ENCODE measurements around the gene ARHGAP27.

The ARHGAP27 gene

DNA sequence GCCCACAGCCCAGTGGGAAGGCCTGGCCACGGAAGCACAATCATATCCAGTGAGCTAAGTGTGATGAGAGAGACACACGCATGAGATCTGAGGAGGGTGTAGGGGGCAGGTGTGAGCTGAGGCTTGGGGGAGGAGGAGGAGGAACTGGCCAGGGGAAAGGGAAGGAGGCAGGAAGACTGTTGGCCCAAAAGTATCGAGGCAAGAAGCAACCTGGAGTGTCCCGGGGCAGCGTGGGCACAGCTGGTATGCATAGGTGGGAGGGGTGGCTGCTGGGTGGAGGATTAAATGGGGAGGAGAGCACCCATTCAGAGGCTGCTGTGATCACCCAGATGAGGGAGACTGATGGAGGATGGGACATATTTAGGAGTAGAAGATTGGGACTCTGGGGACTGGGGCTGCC, 41.4 kb downstream of the ARHGAP27 start:
- Histone ChIP-seq H3K4me1 (ENCODE audit: control insufficient read depth, insufficient read depth, low read length) (peaks cover 10% of the 10 kb centered on the region), H3K9me3 (ENCODE audit: control insufficient read depth in 2 of 2, low read length in 2 of 2) (no peaks in the 10 kb centered on the region), H3K27me3 (ENCODE audit: control insufficient read depth in 1 of 2, insufficient read depth in 2 of 2, low read length in 2 of 2) (peaks cover 7 to 9% of the 10 kb centered on the region in 2 donors), H3K27ac (ENCODE audit: low read length) (no peak overlapping the region), H3K36me3 (ENCODE audit: control insufficient read depth in 2 of 2, insufficient read depth in 2 of 2, low read length in 2 of 2) (no peaks in the 10 kb centered on the region), H3K4me3 (ENCODE audit: low read length in 2 of 2) (no peak overlapping the region), H3K9ac (ENCODE audit: low read length in 2 of 2) (no peak overlapping the region)

- Histone ChIP-seq H3K9ac (ENCODE audit: low read length in 2 of 2) (no peak overlapping the region), H3K36me3 (ENCODE audit: control insufficient read depth in 2 of 2, insufficient read depth in 2 of 2, low read length in 2 of 2) (no peaks in the 10 kb centered on the region), H3K27ac (ENCODE audit: low read length) (no peak overlapping the region), H3K4me3 (ENCODE audit: low read length in 2 of 2) (no peak overlapping the region), H3K9me3 (ENCODE audit: control insufficient read depth in 2 of 2, low read length in 2 of 2) (no peaks in the 10 kb centered on the region), H3K4me1 (ENCODE audit: control insufficient read depth, insufficient read depth, low read length) (peaks cover 7% of the 10 kb centered on the region), H3K27me3 (ENCODE audit: control insufficient read depth in 1 of 2, insufficient read depth in 2 of 2, low read length in 2 of 2) (peaks cover 7 to 9% of the 10 kb centered on the region in 2 donors)
These were observed 43.3 kb downstream of the ARHGAP27 start for GRCh38 chr17:45389354-45389753.

GRCh38 chr17:45388604-45389325, 43.9 kb downstream of the ARHGAP27 start:
- Histone ChIP-seq H3K36me3 (ENCODE audit: control insufficient read depth in 2 of 2, insufficient read depth in 2 of 2, low read length in 2 of 2) (no peaks in the 10 kb centered on the region), H3K4me1 (ENCODE audit: control insufficient read depth, insufficient read depth, low read length) (peaks cover 7% of the 10 kb centered on the region), H3K9me3 (ENCODE audit: control insufficient read depth in 2 of 2, low read length in 2 of 2) (no peaks in the 10 kb centered on the region), H3K9ac (ENCODE audit: low read length in 2 of 2) (no peak overlapping the region), H3K27ac (ENCODE audit: low read length) (no peak overlapping the region), H3K27me3 (ENCODE audit: control insufficient read depth in 1 of 2, insufficient read depth in 2 of 2, low read length in 2 of 2) (peaks cover 7 to 9% of the 10 kb centered on the region in 2 donors), H3K4me3 (ENCODE audit: low read length in 2 of 2) (no peak overlapping the region)

GRCh38 chr17:45387739-45388138, 44.9 kb downstream of the ARHGAP27 start:
- H3K4me3 ChIP-seq (ENCODE audit: low read length in 2 of 2): no peak overlapping the region
- H3K9ac ChIP-seq (ENCODE audit: low read length in 2 of 2): no peak overlapping the region
- no peak overlapping the region for H3K27ac ChIP-seq (ENCODE audit: low read length)
- H3K27me3 ChIP-seq (ENCODE audit: control insufficient read depth in 1 of 2, insufficient read depth in 2 of 2, low read length in 2 of 2): peaks cover 7 to 9% of the 10 kb centered on the region in 2 donors
- H3K36me3 ChIP-seq (ENCODE audit: control insufficient read depth in 2 of 2, insufficient read depth in 2 of 2, low read length in 2 of 2): no peaks in the 10 kb centered on the region
- H3K4me1 ChIP-seq (ENCODE audit: control insufficient read depth, insufficient read depth, low read length): peaks cover 7% of the 10 kb centered on the region
- H3K9me3 ChIP-seq (ENCODE audit: control insufficient read depth in 2 of 2, low read length in 2 of 2): no peaks in the 10 kb centered on the region

GRCh38 chr17:45386178-45386577, 46.5 kb downstream of the ARHGAP27 start:
- Histone ChIP-seq H3K4me1 (ENCODE audit: control insufficient read depth, insufficient read depth, low read length) (peaks cover 7% of the 10 kb centered on the region), H3K27ac (ENCODE audit: low read length) (no peak overlapping the region), H3K9ac (ENCODE audit: low read length in 2 of 2) (no peak overlapping the region), H3K9me3 (ENCODE audit: control insufficient read depth in 2 of 2, low read length in 2 of 2) (no peaks in the 10 kb centered on the region), H3K4me3 (ENCODE audit: low read length in 2 of 2) (no peak overlapping the region), H3K27me3 (ENCODE audit: control insufficient read depth in 1 of 2, insufficient read depth in 2 of 2, low read length in 2 of 2) (peaks cover 7 to 8% of the 10 kb centered on the region in 2 donors), H3K36me3 (ENCODE audit: control insufficient read depth in 2 of 2, insufficient read depth in 2 of 2, low read length in 2 of 2) (no peaks in the 10 kb centered on the region)

DNA sequence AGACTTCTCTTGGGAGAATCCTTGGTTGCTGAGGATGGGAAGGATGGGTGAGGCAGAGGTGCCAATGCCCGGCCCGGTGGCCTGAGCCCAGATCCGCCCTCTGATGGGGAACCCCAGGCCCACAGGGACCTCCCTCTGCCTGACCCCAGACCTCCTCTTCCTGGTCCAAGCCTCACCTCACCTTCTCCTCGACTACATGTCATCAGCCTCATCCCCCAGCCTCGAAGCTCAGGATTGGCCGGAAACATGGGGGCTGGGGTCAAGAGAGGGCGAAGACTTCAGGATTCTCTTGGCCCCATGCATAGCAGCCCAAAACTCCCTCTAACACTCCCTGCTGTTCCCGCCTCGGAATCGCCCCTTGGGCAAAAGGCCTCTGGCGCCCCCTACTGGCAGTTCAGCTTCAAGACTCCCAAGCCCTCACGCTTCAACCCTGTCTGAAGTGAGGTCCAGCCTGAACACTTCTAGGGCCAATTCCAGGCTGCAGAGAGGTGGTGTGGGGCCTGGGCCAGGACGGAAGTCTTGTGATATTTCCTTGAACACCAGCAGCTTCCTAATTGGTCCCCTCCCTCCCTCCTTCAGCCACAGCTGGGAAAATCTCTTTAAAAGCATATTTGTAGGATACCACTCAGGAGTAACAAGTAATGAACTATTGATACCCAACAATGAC, 47.2 kb downstream of the ARHGAP27 start:
- Histone ChIP-seq H3K27ac (ENCODE audit: low read length) (no peak overlapping the region), H3K9me3 (ENCODE audit: control insufficient read depth in 2 of 2, low read length in 2 of 2) (no peaks in the 10 kb centered on the region), H3K9ac (ENCODE audit: low read length in 2 of 2) (no peak overlapping the region), H3K4me1 (ENCODE audit: control insufficient read depth, insufficient read depth, low read length) (peaks cover 12% of the 10 kb centered on the region), H3K4me3 (ENCODE audit: low read length in 2 of 2) (no peak overlapping the region), H3K36me3 (ENCODE audit: control insufficient read depth in 2 of 2, insufficient read depth in 2 of 2, low read length in 2 of 2) (no peaks in the 10 kb centered on the region), H3K27me3 (ENCODE audit: control insufficient read depth in 1 of 2, insufficient read depth in 2 of 2, low read length in 2 of 2) (peaks cover 7 to 8% of the 10 kb centered on the region in 2 donors)

DNA sequence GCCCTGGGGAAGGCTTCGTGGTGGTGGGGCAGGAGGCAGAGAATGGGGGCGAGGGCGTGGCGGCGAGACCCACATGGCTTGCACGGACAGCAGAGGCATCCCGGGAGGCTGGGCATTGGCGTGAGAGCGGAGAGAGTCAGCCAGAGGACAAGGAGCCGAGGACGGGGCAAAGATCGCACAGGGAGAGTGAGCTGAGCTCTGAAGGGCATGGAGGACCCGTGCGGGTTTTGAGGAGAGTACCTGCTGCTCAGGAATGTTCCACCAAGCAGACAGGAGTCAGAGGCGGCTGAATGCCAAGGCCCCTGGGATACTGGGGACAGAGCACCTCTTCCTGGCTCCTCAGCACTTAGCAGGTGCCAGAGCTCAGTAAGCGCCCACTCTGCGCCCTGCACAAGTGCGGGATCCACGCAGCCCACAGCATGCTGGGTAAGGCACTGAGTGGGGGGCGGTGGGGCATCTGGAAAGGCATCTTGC, 47.8 kb downstream of the ARHGAP27 start:
- H3K4me1 ChIP-seq (ENCODE audit: control insufficient read depth, insufficient read depth, low read length): peaks cover 15% of the 10 kb centered on the region
- no peak overlapping the region for H3K27ac ChIP-seq (ENCODE audit: low read length)
- H3K27me3 ChIP-seq (ENCODE audit: control insufficient read depth in 1 of 2, insufficient read depth in 2 of 2, low read length in 2 of 2): peaks cover 7 to 8% of the 10 kb centered on the region in 2 donors
- no peak overlapping the region for H3K9ac ChIP-seq (ENCODE audit: low read length in 2 of 2)
- no peak overlapping the region for H3K4me3 ChIP-seq (ENCODE audit: low read length in 2 of 2)
- H3K9me3 ChIP-seq (ENCODE audit: control insufficient read depth in 2 of 2, low read length in 2 of 2): no peaks in the 10 kb centered on the region
- H3K36me3 ChIP-seq (ENCODE audit: control insufficient read depth in 2 of 2, insufficient read depth in 2 of 2, low read length in 2 of 2): no peaks in the 10 kb centered on the region

DNA sequence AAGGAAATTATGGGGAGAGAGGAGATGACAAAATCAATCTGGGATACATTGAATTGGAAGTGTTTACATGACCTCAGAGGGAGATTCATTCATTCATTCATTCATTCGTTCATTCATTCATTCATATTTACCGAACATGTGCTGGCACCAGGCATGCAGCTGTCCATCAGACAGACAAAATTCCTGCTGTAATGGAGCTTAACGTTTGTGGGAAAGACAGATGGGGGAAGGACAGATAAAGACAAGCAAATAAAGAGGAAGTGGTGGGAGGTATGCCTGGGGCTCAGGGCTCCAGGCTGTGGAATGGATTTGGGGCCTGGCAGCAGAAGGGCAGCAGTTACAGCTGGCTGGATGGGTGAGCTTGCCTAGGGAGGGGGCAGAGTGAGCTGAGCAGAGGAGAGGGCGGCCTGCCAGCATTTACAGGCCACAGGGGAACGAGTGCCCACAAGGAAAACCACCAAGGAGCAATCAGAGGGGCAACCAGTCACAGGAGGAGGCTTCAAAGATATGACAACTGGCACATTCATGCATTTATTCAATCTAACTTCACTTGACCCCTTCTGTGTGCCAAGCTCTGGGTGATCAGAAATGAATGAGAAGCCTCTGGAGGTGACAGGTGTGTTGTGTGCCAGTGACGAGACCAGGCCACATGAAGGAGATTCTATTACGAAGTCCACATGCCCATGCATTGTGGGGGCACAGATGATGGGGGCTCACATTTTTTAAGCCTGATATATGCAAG, 48.5 kb downstream of the ARHGAP27 start:
- Histone ChIP-seq H3K4me1 (ENCODE audit: control insufficient read depth, insufficient read depth, low read length) (peaks cover 15% of the 10 kb centered on the region), H3K9ac (ENCODE audit: low read length in 2 of 2) (no peak overlapping the region), H3K4me3 (ENCODE audit: low read length in 2 of 2) (no peak overlapping the region), H3K27me3 (ENCODE audit: control insufficient read depth in 1 of 2, insufficient read depth in 2 of 2, low read length in 2 of 2) (peaks cover 3% of the 10 kb centered on the region in 2 donors), H3K9me3 (ENCODE audit: control insufficient read depth in 2 of 2, low read length in 2 of 2) (no peaks in the 10 kb centered on the region), H3K36me3 (ENCODE audit: control insufficient read depth in 2 of 2, insufficient read depth in 2 of 2, low read length in 2 of 2) (no peaks in the 10 kb centered on the region), H3K27ac (ENCODE audit: low read length) (no peak overlapping the region)

DNA sequence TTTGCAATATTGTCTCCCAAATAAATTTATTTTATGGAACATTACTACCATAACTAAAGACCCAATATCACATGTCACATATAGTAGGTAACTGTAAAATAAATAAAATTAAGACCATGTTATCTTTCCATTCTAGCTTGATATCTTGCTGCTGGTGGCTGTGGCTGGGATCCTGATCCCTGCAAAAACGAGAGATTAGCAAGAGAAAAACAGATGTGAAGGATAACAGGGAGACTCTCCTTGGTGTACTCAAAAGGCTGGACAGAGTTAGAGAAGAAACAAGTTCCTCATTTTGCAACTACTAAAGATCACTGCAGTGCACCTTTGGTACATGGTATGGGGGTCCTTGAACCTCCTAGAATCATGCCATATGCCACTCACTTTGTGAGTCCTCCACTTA, 49.7 kb downstream of the ARHGAP27 start:
- H3K9me3 ChIP-seq (ENCODE audit: control insufficient read depth in 2 of 2, low read length in 2 of 2): no peaks in the 10 kb centered on the region
- H3K4me3 ChIP-seq (ENCODE audit: low read length in 2 of 2): no peak overlapping the region
- no peaks in the 10 kb centered on the region for H3K36me3 ChIP-seq (ENCODE audit: control insufficient read depth in 2 of 2, insufficient read depth in 2 of 2, low read length in 2 of 2)
- peaks cover 0 to 2% of the 10 kb centered on the region in 2 donors for H3K27me3 ChIP-seq (ENCODE audit: control insufficient read depth in 1 of 2, insufficient read depth in 2 of 2, low read length in 2 of 2)
- H3K27ac ChIP-seq (ENCODE audit: low read length): no peak overlapping the region
- no peak overlapping the region for H3K9ac ChIP-seq (ENCODE audit: low read length in 2 of 2)
- H3K4me1 ChIP-seq (ENCODE audit: control insufficient read depth, insufficient read depth, low read length): peaks cover 15% of the 10 kb centered on the region

- Histone ChIP-seq H3K36me3 (ENCODE audit: control insufficient read depth in 2 of 2, insufficient read depth in 2 of 2, low read length in 2 of 2) (no peaks in the 10 kb centered on the region), H3K27ac (ENCODE audit: low read length) (no peak overlapping the region), H3K9ac (ENCODE audit: low read length in 2 of 2) (no peak overlapping the region), H3K27me3 (ENCODE audit: control insufficient read depth in 1 of 2, insufficient read depth in 2 of 2, low read length in 2 of 2) (no peaks in the 10 kb centered on the region), H3K4me3 (ENCODE audit: low read length in 2 of 2) (no peak overlapping the region), H3K4me1 (ENCODE audit: control insufficient read depth, insufficient read depth, low read length) (peaks cover 15% of the 10 kb centered on the region), H3K9me3 (ENCODE audit: control insufficient read depth in 2 of 2, low read length in 2 of 2) (no peaks in the 10 kb centered on the region)
These were observed 50.4 kb downstream of the ARHGAP27 start for GRCh38 chr17:45382226-45382625.

Data from stomach smooth muscle (tissue), 2 donors.